Measurements from ENCODE around the gene UBE2QL1.

Gene UBE2QL1

GRCh38 chr5:6456766-6457370 lies 8.2 kb downstream of the UBE2QL1 start:
- no peak for DNase-seq

GRCh38 chr5:6457592-6457991 lies 8.9 kb downstream of the UBE2QL1 start:
- no peak for DNase-seq

GRCh38 chr5:6458833-6459232 lies 10.2 kb downstream of the UBE2QL1 start:
- DNase-seq, result no peak

GRCh38 chr5:6459896-6460295 lies 11.2 kb downstream of the UBE2QL1 start:
- DNase-seq, result no peak

- no peak for DNase-seq
Measured at GRCh38 chr5:6461006-6461405, 12.3 kb downstream of the UBE2QL1 start.

- DNase-seq, result no peak
Measured at GRCh38 chr5:6461793-6462650, 13.4 kb downstream of the UBE2QL1 start.

GRCh38 chr5:6462671-6463070 lies 14.0 kb downstream of the UBE2QL1 start:
- DNase-seq, result no peak

- no peak for DNase-seq
Measured at GRCh38 chr5:6464441-6464840, 15.8 kb downstream of the UBE2QL1 start.

- no peak for DNase-seq
Measured at GRCh38 chr5:6465831-6466790, 17.5 kb downstream of the UBE2QL1 start.

- no peak for DNase-seq
Measured at GRCh38 chr5:6466975-6467567, 18.4 kb downstream of the UBE2QL1 start.

GRCh38 chr5:6467591-6467990 lies 18.9 kb downstream of the UBE2QL1 start:
- no peak for DNase-seq

- no peak for DNase-seq
Measured at GRCh38 chr5:6468104-6468503, 19.4 kb downstream of the UBE2QL1 start.

GRCh38 chr5:6468870-6469269 lies 20.2 kb downstream of the UBE2QL1 start:
- DNase-seq, result no peak

GRCh38 chr5:6469836-6470235 lies 21.2 kb downstream of the UBE2QL1 start:
- DNase-seq, result no peak

- no peak for DNase-seq
Measured at GRCh38 chr5:6470672-6471071, 22.0 kb downstream of the UBE2QL1 start.

- DNase-seq, result no peak
Measured at GRCh38 chr5:6471252-6471651, 22.6 kb downstream of the UBE2QL1 start.

GRCh38 chr5:6472792-6473191 lies 24.1 kb downstream of the UBE2QL1 start:
- DNase-seq, result no peak

- no peak for DNase-seq
Measured at GRCh38 chr5:6473284-6473683, 24.6 kb downstream of the UBE2QL1 start.

GRCh38 chr5:6475626-6476312 lies 27.1 kb downstream of the UBE2QL1 start:
- no peak for DNase-seq

- DNase-seq, result no peak
Measured at GRCh38 chr5:6476313-6476661, 27.6 kb downstream of the UBE2QL1 start.

GRCh38 chr5:6478793-6479192 lies 30.1 kb downstream of the UBE2QL1 start:
- no peak for DNase-seq
